Measurements from ENCODE around the gene TRIO. TPM values are rescaled to one million over a fixed set of nuclear protein-coding genes. Genes with fewer than 3 reads are reported as not detected.

Gene TRIO
- polyA plus RNA-seq, 1 donor (not counting 4 experiments of a cell fraction or from before 2014, with no cell fraction given), result 57.2 TPM

- no peaks in the 10 kb centered on the region for H3K4me1 ChIP-seq (ENCODE audit: control insufficient read depth, extremely low read depth, insufficient read depth, low read length)
- H2AFZ ChIP-seq (ENCODE audit: control insufficient read depth, low read length), result no peak overlapping the region
- peaks cover 22% of the 10 kb centered on the region in 2 experiments for H3K36me3 ChIP-seq (ENCODE audit: control insufficient read depth in 2 of 2, extremely low read depth in 1 of 2, insufficient read depth in 2 of 2, low read length in 2 of 2)
- no peaks in the 10 kb centered on the region for H3K9me1 ChIP-seq (ENCODE audit: control insufficient read depth, extremely low read depth, insufficient read depth, low read length)
- H3K4me3 ChIP-seq (ENCODE audit: control insufficient read depth in 2 of 3, extremely low read depth in 1 of 3, insufficient read depth in 2 of 3, low read depth in 1 of 3, low read length in 3 of 3), result no peak overlapping the region
- H4K20me1 ChIP-seq (ENCODE audit: control insufficient read depth, extremely low read depth, insufficient read depth, low read length), result peaks cover 4% of the 10 kb centered on the region
- no peak for FAIRE-seq
- peaks cover 62% of the 10 kb centered on the region for H3K79me2 ChIP-seq (ENCODE audit: control insufficient read depth, insufficient read depth, low read length)
- no peaks in the 10 kb centered on the region for H3K9me3 ChIP-seq (ENCODE audit: control insufficient read depth, low read depth, low read length)
- no peak for DNase-seq (ENCODE audit: low read depth, low spot score)
- dilution Hi-C loops (cut with MboI; ENCODE audit: extremely low pct_ligation_motif_present, low sequenced_read_pairs), result no loop called here
- H3K9ac ChIP-seq (ENCODE audit: control insufficient read depth, extremely low read depth, insufficient read depth, low read length), result no peak overlapping the region
- H3K27ac ChIP-seq (ENCODE audit: control insufficient read depth, insufficient read depth, low read length), result no peak overlapping the region
- no peaks in the 10 kb centered on the region for H3K27me3 ChIP-seq (ENCODE audit: control insufficient read depth, extremely low read depth, insufficient read depth, low read length)
- no peak overlapping the region for H3K4me2 ChIP-seq (ENCODE audit: control insufficient read depth, extremely low read depth, insufficient read depth, low read depth, low read length)
- no peak for TF ChIP-seq CTCF (optimal IDR thresholded peaks at IDR 0.05 in 1 of 3, IDR thresholded peaks at IDR 0.05 in 1 of 3, conservative IDR thresholded peaks at IDR 0.05 in 1 of 3; ENCODE audit: extremely low read depth in 1 of 3, insufficient read depth in 2 of 3, low read length in 3 of 3)
- TF ChIP-seq EZH2 (IDR thresholded peaks at IDR 0.05; ENCODE audit: low read length), result no peak
Measured at GRCh38 chr5:14286007-14286406, 142.9 kb downstream of the TRIO start.

GRCh38 chr5:14286574-14287421 lies 143.7 kb downstream of the TRIO start:
- Histone ChIP-seq H3K9me1 (ENCODE audit: control insufficient read depth, extremely low read depth, insufficient read depth, low read length) (no peaks in the 10 kb centered on the region), H4K20me1 (ENCODE audit: control insufficient read depth, extremely low read depth, insufficient read depth, low read length) (peaks cover 4% of the 10 kb centered on the region), H3K9ac (ENCODE audit: control insufficient read depth, extremely low read depth, insufficient read depth, low read length) (no peak overlapping the region), H3K4me2 (ENCODE audit: control insufficient read depth, extremely low read depth, insufficient read depth, low read depth, low read length) (no peak overlapping the region), H2AFZ (ENCODE audit: control insufficient read depth, low read length) (no peak overlapping the region), H3K27me3 (ENCODE audit: control insufficient read depth, extremely low read depth, insufficient read depth, low read length) (no peaks in the 10 kb centered on the region), H3K36me3 (ENCODE audit: control insufficient read depth in 2 of 2, extremely low read depth in 1 of 2, insufficient read depth in 2 of 2, low read length in 2 of 2) (peaks cover 21% of the 10 kb centered on the region in 2 experiments), H3K27ac (ENCODE audit: control insufficient read depth, insufficient read depth, low read length) (no peak overlapping the region), H3K4me1 (ENCODE audit: control insufficient read depth, extremely low read depth, insufficient read depth, low read length) (no peaks in the 10 kb centered on the region), H3K79me2 (ENCODE audit: control insufficient read depth, insufficient read depth, low read length) (peaks cover 57% of the 10 kb centered on the region), H3K9me3 (ENCODE audit: control insufficient read depth, low read depth, low read length) (no peaks in the 10 kb centered on the region), H3K4me3 (ENCODE audit: control insufficient read depth in 2 of 3, extremely low read depth in 1 of 3, insufficient read depth in 2 of 3, low read depth in 1 of 3, low read length in 3 of 3) (no peak overlapping the region)
- dilution Hi-C loops (cut with MboI; ENCODE audit: extremely low pct_ligation_motif_present, low sequenced_read_pairs), result no loop called here
- DNase-seq (ENCODE audit: low read depth, low spot score) (no peak), FAIRE-seq (no peak)
- TF ChIP-seq CTCF (optimal IDR thresholded peaks at IDR 0.05 in 1 of 3, IDR thresholded peaks at IDR 0.05 in 1 of 3, conservative IDR thresholded peaks at IDR 0.05 in 1 of 3; ENCODE audit: extremely low read depth in 1 of 3, insufficient read depth in 2 of 3, low read length in 3 of 3) (no peak), EZH2 (IDR thresholded peaks at IDR 0.05; ENCODE audit: low read length) (no peak)

Data from keratinocyte (primary cell).